ENCODE measurements around the gene KANK2.

GRCh38 chr19:11225815-11226214 is 28.5 kb upstream of the KANK2 start:
- TF ChIP-seq CTCF (conservative IDR thresholded peaks at IDR 0.05; ENCODE audit: low read depth, low read length) (no peak), USF2 (IDR thresholded peaks at IDR 0.05; ENCODE audit: low read depth, low read length) (no peak), POLR2A (IDR thresholded peaks at IDR 0.05; ENCODE audit: low read depth, low read length) (no peak), RFX5 (IDR thresholded peaks at IDR 0.05; ENCODE audit: low read depth, low read length) (no peak), RCOR1 (IDR thresholded peaks at IDR 0.05; ENCODE audit: insufficient replicate concordance, low read length) (no peak), SMC3 (IDR thresholded peaks at IDR 0.05; ENCODE audit: low read depth, low read length) (no peak), RAD21 (IDR thresholded peaks at IDR 0.05; ENCODE audit: low read length) (no peak), FOS (IDR thresholded peaks at IDR 0.05; ENCODE audit: low read depth, low read length) (no peak), MAFK (IDR thresholded peaks at IDR 0.05; ENCODE audit: low read depth, low read length) (no peak), BHLHE40 (IDR thresholded peaks at IDR 0.05; ENCODE audit: low read depth, low read length) (no peak), ELK1 (IDR thresholded peaks at IDR 0.05; ENCODE audit: borderline replicate concordance, low read depth, low read length) (no peak), CHD1 (IDR thresholded peaks at IDR 0.05; ENCODE audit: low read depth, low read length) (no peak), CEBPB (IDR thresholded peaks at IDR 0.05; ENCODE audit: low read depth, low read length) (no peak)

All from IMR-90 (cell line).